PFSK-1 (cell line): Measurements from ENCODE around the gene FBXO33.

Experiments used
- SIN3A ChIP-seq: IDR thresholded peaks from 2 replicates; pipeline ENCODE4 v1.6.1; 2012; ENCODE audit warnings: mild to moderate bottlenecking, low read length, moderate library complexity, borderline replicate concordance; ENCODE audit not compliant: insufficient read depth
- TAF1 ChIP-seq: IDR thresholded peaks from 2 replicates; pipeline ENCODE4 v1.6.1; 2012; ENCODE audit warnings: low read length, control low read depth, borderline replicate concordance; ENCODE audit not compliant: insufficient read depth

- TF ChIP-seq SIN3A (no peak), TAF1 (no peak)
These were observed 48.1 kb downstream of the FBXO33 start for GRCh38 chr14:39384177-39384576.
